OCI-LY1 (cell line): ENCODE measurements around the gene CXCL12.

Experiments used
- H2AFZ ChIP-seq: fragments of 200-600 bp; sonication (generic), shearing (Covaris generic); 2 replicates; pipeline ENCODE4 v1.6.0; 2014; ENCODE audit warnings: antibody characterized with exemption, mild to moderate bottlenecking, low read length
- H3F3A ChIP-seq: fragments of 200-600 bp; sonication (generic), shearing (Covaris generic); 2 replicates; pipeline ENCODE4 v1.6.0; 2014; ENCODE audit warnings: mild to moderate bottlenecking, antibody characterized with exemption, low read length, moderate library complexity; ENCODE audit not compliant: insufficient read depth
- H3K27ac ChIP-seq: fragments of 200-600 bp; sonication (generic); 2 replicates; pipeline ENCODE4 v1.5.1; 2014; ENCODE audit warnings: low read length, mixed run types, mild to moderate bottlenecking, low read depth; ENCODE audit not compliant: poor library complexity, severe bottlenecking
- H3K27me3 ChIP-seq: fragments of 200-600 bp; sonication (generic); 2 replicates; pipeline ENCODE4 v1.6.0; 2014; ENCODE audit warnings: antibody characterized with exemption, mild to moderate bottlenecking, low read length, moderate library complexity; ENCODE audit not compliant: insufficient read depth
- H3K36me3 ChIP-seq: fragments of 200-600 bp; sonication (generic); 2 replicates; pipeline ENCODE4 v1.6.1; 2014; ENCODE audit warnings: mild to moderate bottlenecking, antibody characterized with exemption, low read length, moderate library complexity, mixed read lengths; ENCODE audit not compliant: insufficient read depth
- H3K4me1 ChIP-seq: fragments of 200-600 bp; sonication (generic); 2 replicates; pipeline ENCODE4 v1.5.1; 2014; ENCODE audit warnings: mild to moderate bottlenecking, low read length, moderate library complexity; ENCODE audit not compliant: insufficient read depth, severe bottlenecking
- H3K4me2 ChIP-seq: fragments of 200-600 bp; sonication (generic), shearing (Covaris generic); 2 replicates; pipeline ENCODE4 v1.6.1; 2014; ENCODE audit warnings: low read length
- H3K4me3 ChIP-seq: fragments of 200-600 bp; sonication (generic); 2 replicates; pipeline ENCODE4 v1.5.1; 2014; ENCODE audit warnings: low read length, low read depth, mild to moderate bottlenecking, mixed read lengths; ENCODE audit not compliant: poor library complexity, severe bottlenecking
- H3K79me2 ChIP-seq: fragments of 200-600 bp; shearing (Covaris generic); 2 replicates; pipeline ENCODE4 v1.6.1; 2016; ENCODE audit warnings: mixed run types, low read length, mixed read lengths; ENCODE audit not compliant: insufficient read depth
- H3K9ac ChIP-seq: fragments of 200-600 bp; sonication (generic), shearing (Covaris generic); 2 replicates; pipeline ENCODE4 v1.6.1; 2014; ENCODE audit warnings: mild to moderate bottlenecking, low read length, mixed read lengths
- H3K9me2 ChIP-seq: fragments of 200-600 bp; sonication (generic), shearing (Covaris generic); 2 replicates; pipeline ENCODE4 v1.6.1; 2014; ENCODE audit warnings: low read depth, mild to moderate bottlenecking, low read length, mixed read lengths
- H3K9me3 ChIP-seq: fragments of 200-600 bp; shearing (Covaris generic); 2 replicates; pipeline ENCODE4 v1.6.1; 2014; ENCODE audit warnings: low read length, mixed read lengths
- H4K20me1 ChIP-seq: fragments of 200-600 bp; sonication (generic), shearing (Covaris generic); 2 replicates; pipeline ENCODE4 v1.6.0; 2016; ENCODE audit warnings: mild to moderate bottlenecking, low read length; ENCODE audit not compliant: insufficient read depth
- EZH2 ChIP-seq: fragments of 200-600 bp; sonication (generic), shearing (Covaris generic); IDR thresholded peaks from 2 replicates; pipeline ENCODE4 v1.8.0; 2017; ENCODE audit warnings: borderline replicate concordance, mixed run types, mild to moderate bottlenecking, antibody characterized with exemption, low read length, moderate library complexity, mixed read lengths
- TF ChIP-seq, protein P1 (sequence below): fragments of 200-600 bp; sonication (generic), shearing (Covaris generic); IDR thresholded peaks from 2 replicates; pipeline ENCODE4 v1.5.1; 2017; ENCODE audit warnings: mild to moderate bottlenecking, antibody characterized with exemption, low read length, moderate library complexity, mixed read lengths

Gene CXCL12

DNA sequence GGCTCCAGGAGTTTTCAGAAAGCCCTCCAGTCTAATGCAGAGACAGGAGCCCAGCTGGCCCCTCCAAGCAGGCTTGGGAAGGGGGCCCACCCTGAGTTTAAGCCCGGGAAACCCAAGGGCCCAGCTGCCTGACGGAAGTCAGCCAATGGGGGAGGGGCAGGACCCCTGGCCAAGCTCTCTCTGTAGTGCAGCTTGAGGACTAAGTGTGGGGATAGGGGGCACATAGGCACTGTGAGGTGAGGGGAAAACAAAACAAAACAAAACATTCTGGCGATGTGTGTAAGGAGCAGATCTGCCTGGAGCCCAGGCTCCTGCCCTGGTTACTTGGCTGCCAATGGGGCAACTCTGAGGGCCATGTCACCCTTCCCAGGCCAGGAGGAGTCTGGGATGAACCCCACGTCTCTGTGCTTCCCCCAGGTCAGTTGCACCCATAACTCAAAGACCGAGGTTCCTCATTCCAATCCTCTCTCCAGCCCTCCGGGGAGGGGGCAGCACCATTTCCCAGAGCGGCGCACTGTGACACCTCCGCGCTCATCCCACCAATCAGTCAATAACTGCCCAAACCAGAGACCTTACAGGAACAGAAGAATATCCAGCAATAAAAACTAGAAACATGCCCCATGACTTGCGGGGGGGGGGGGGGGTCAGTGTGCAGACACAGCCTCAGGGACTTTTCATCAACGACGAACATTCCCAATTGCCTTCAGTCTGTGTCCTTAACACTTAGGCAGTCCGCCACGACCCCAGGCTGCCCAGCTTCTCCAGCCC lies 1.7 kb downstream of the CXCL12 start:
- H4K20me1 ChIP-seq = no peaks in the 10 kb centered on the region
- H3K4me2 ChIP-seq = no peak overlapping the region
- no peaks in the 10 kb centered on the region for H3F3A ChIP-seq
- H3K4me1 ChIP-seq = no peaks in the 10 kb centered on the region
- no peak overlapping the region for H2AFZ ChIP-seq
- no peak overlapping the region for H3K27ac ChIP-seq
- no peaks in the 10 kb centered on the region for H3K27me3 ChIP-seq
- TF ChIP-seq, protein P1, sequence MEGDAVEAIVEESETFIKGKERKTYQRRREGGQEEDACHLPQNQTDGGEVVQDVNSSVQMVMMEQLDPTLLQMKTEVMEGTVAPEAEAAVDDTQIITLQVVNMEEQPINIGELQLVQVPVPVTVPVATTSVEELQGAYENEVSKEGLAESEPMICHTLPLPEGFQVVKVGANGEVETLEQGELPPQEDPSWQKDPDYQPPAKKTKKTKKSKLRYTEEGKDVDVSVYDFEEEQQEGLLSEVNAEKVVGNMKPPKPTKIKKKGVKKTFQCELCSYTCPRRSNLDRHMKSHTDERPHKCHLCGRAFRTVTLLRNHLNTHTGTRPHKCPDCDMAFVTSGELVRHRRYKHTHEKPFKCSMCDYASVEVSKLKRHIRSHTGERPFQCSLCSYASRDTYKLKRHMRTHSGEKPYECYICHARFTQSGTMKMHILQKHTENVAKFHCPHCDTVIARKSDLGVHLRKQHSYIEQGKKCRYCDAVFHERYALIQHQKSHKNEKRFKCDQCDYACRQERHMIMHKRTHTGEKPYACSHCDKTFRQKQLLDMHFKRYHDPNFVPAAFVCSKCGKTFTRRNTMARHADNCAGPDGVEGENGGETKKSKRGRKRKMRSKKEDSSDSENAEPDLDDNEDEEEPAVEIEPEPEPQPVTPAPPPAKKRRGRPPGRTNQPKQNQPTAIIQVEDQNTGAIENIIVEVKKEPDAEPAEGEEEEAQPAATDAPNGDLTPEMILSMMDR = no peak
- TF ChIP-seq EZH2 = no peak
- no peaks in the 10 kb centered on the region for H3K36me3 ChIP-seq
- no peaks in the 10 kb centered on the region for H3K79me2 ChIP-seq
- no peak overlapping the region for H3K9ac ChIP-seq
- no peak overlapping the region for H3K4me3 ChIP-seq
- no peaks in the 10 kb centered on the region for H3K9me3 ChIP-seq
- no peaks in the 10 kb centered on the region for H3K9me2 ChIP-seq

DNA sequence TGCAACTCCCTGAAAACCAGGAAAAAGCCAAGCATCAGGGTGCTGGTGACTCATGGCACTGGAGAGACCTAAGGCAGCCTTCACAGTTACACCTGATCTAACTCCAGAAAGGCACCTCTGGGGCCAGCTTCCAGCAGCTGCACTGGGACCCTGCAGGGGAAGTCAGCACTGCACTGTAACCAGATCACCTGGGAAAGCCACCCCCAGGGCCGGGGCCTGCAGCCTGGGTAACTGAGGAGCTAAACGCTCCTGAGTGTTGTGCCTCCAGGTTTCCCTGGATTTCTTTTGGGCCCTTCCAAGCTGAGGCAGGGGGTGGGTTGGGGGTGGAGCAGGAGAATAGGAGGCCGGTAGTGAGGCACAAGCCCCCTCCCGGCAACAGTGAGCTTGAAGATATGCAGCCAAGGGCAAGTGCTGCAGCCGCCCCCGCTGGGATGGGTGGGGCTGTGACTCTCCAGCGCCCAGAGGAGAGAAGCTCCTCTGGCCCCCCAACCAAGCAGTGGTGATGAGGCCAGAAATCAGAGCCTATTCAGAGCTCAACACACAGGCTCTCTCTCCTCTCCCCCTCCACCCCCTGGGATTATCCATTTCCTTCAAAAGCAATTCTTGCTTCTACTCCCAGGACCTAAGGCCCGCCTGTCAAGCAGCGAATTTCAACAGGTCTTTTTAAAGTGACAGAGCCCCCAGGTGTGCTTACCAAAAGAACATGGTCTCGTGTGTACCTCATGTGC lies 2.6 kb downstream of the CXCL12 start:
- Histone ChIP-seq H3K79me2 (no peaks in the 10 kb centered on the region), H3K4me1 (no peaks in the 10 kb centered on the region), H3K4me3 (no peak overlapping the region), H3K9me3 (no peaks in the 10 kb centered on the region), H3K36me3 (no peaks in the 10 kb centered on the region), H3K9me2 (no peaks in the 10 kb centered on the region), H2AFZ (no peak overlapping the region), H3K27me3 (no peaks in the 10 kb centered on the region), H3F3A (no peaks in the 10 kb centered on the region), H3K4me2 (no peak overlapping the region), H3K9ac (no peak overlapping the region), H3K27ac (no peak overlapping the region), H4K20me1 (no peaks in the 10 kb centered on the region)
- TF ChIP-seq, protein P1 = no peak
- TF ChIP-seq EZH2 = no peak

DNA sequence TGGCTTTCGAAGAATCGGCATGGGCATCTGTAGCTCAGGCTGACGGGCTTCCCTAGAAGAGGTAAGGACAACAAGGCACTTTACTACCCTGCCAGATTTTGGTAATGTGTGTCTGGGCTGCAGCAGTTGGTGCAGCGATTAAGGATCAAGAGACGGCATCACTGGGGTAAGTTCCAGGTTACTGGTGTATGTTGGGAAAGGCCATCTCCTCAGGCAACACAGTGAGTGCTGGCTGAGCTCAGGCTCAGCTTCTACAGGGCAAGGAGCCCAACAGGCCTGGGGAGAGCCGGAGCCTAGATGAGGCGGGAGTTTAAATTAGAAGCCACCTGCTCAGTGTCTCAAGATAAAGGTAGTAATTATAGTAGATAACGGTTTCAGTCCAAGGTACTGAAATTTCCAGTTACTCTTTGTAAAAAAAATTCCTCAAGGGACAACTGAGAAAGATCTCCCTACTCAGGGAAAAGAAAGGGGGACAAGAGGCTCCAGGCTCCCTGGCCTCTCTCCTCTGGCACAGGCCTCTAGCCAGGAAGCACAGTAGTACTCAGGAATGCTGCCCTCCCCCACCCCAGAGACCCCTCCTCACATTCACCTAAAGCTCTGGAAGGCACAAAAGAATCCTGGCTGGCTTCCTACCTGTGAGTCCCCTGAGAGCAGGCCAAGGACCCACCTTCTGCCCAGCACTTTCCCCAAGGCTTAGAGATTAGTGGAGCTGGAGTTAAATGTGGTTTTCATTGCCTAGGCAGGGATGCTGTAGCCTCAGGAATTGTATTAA lies 3.9 kb downstream of the CXCL12 start:
- TF ChIP-seq, protein P1 = no peak
- no peak for TF ChIP-seq EZH2
- Histone ChIP-seq H3K36me3 (no peaks in the 10 kb centered on the region), H2AFZ (no peak overlapping the region), H3K4me2 (no peak overlapping the region), H3K27ac (no peak overlapping the region), H4K20me1 (no peaks in the 10 kb centered on the region), H3K79me2 (no peaks in the 10 kb centered on the region), H3K9me2 (no peaks in the 10 kb centered on the region), H3K4me3 (no peak overlapping the region), H3K27me3 (no peaks in the 10 kb centered on the region), H3F3A (no peaks in the 10 kb centered on the region), H3K9ac (no peak overlapping the region), H3K9me3 (no peaks in the 10 kb centered on the region), H3K4me1 (no peaks in the 10 kb centered on the region)
